ENCODE measurements around the gene FXYD2. TPM values are rescaled to one million over a fixed set of nuclear protein-coding genes. Genes with fewer than 3 reads are reported as not detected.

FXYD2 gene
- total and polyA plus RNA-seq, 2 of the 4 experiments (the other 2 are of a cell fraction) = 0.09 TPM; not detected in 1

GRCh38 chr11:117861151-117862018 is 36.8 kb upstream of the FXYD2 start:
- Histone ChIP-seq H3K9me1 (ENCODE audit: insufficient read depth, low read length) (no peaks in the 10 kb centered on the region), H3K27me3 (ENCODE audit: control insufficient read depth, insufficient read depth, low read length) (peaks cover 2% of the 10 kb centered on the region), H3K27ac (ENCODE audit: insufficient read depth, low read length) (no peak overlapping the region), H4K20me1 (ENCODE audit: insufficient read depth, low read length) (no peaks in the 10 kb centered on the region), H3K23ac (ENCODE audit: low read depth, low read length) (no peak overlapping the region), H2AFZ (replicated peaks; ENCODE audit: low read length, poor library complexity) (no peak overlapping the region), H3K4me3 (ENCODE audit: insufficient read depth, low read depth, low read length) (no peak overlapping the region), H4K91ac (ENCODE audit: insufficient read depth, low read depth, low read length) (no peak overlapping the region), H3K4ac (ENCODE audit: low read depth, low read length) (no peak overlapping the region), H3K14ac (replicated peaks; ENCODE audit: low read depth, low read length) (no peak overlapping the region), H3K4me1 (ENCODE audit: control insufficient read depth, insufficient read depth, low read length) (no peaks in the 10 kb centered on the region), H4K8ac (ENCODE audit: low read depth in 2 of 2, low read length in 2 of 2) (no peak overlapping the region), H3K4me2 (ENCODE audit: low read depth, low read length) (no peak overlapping the region), H3K18ac (ENCODE audit: low read depth, low read length) (no peak overlapping the region), H2AK5ac (ENCODE audit: low read depth, low read length) (no peak overlapping the region), H4K5ac (ENCODE audit: low read depth, low read length) (no peak overlapping the region), H3K9ac (ENCODE audit: low read depth, low read length) (no peak overlapping the region), H3K36me3 (ENCODE audit: control insufficient read depth, insufficient read depth, low read length) (no peaks in the 10 kb centered on the region), H2AK9ac (replicated peaks; ENCODE audit: low read depth, low read length, poor library complexity) (no peak overlapping the region), H2BK15ac (ENCODE audit: low read depth, low read length) (no peak overlapping the region), H3K9me3 (ENCODE audit: control insufficient read depth, insufficient read depth, low read length) (no peaks in the 10 kb centered on the region), H3K79me1 (ENCODE audit: low read depth in 1 of 2, low read length in 2 of 2) (no peaks in the 10 kb centered on the region), H3K56ac (ENCODE audit: extremely low read depth, insufficient read depth, low read length) (no peak overlapping the region), H2BK5ac (ENCODE audit: low read depth, low read length, poor library complexity, severe bottlenecking) (no peak overlapping the region), H2BK20ac (ENCODE audit: low read depth, low read length) (no peak overlapping the region), H2BK120ac (ENCODE audit: low read depth, low read length) (no peak overlapping the region)
- in situ Hi-C loops (cut with MboI; ENCODE audit: low sequenced_read_pairs) (no loop called here), intact Hi-C loops (cut with micrococcal nuclease) (no loop called here), dilution Hi-C loops (cut with HindIII; ENCODE audit: low sequenced_read_pairs, unreplicated experiment) (no loop called here)
- ATAC-seq (ENCODE audit: low read depth) (no peak), DNase-seq (no peak)
- ChIA-PET POLR2A (ENCODE audit: unreplicated experiment) (no interaction called here), CTCF (no interaction called here)
- no TSS peak for BruUV-seq (replicated peaks)
- WGBS, 2 experiments (ENCODE audit: extremely low coverage in 2 of 2, insufficient read length in 1 of 2) = 14% methylated on average over 1 of the region's 13 CpGs; no CpG with 5 or more reads in 1 of the 2 experiments
- TF ChIP-seq MXI1 (IDR thresholded peaks at IDR 0.05; ENCODE audit: borderline replicate concordance, low read depth, low read length) (no peak), RCOR1 (IDR thresholded peaks at IDR 0.05; ENCODE audit: insufficient replicate concordance, low read length) (no peak), MAFK (IDR thresholded peaks at IDR 0.05; ENCODE audit: low read depth, low read length) (no peak), BHLHE40 (IDR thresholded peaks at IDR 0.05; ENCODE audit: low read depth, low read length) (no peak), NFE2L2 (IDR thresholded peaks at IDR 0.05; ENCODE audit: low read depth, low read length) (no peak), RFX5 (IDR thresholded peaks at IDR 0.05; ENCODE audit: low read depth, low read length) (no peak), RAD21 (IDR thresholded peaks at IDR 0.05; ENCODE audit: low read length) (no peak), FOS (IDR thresholded peaks at IDR 0.05; ENCODE audit: low read depth, low read length) (no peak), MAZ (IDR thresholded peaks at IDR 0.05; ENCODE audit: borderline replicate concordance, low read depth, low read length) (no peak), CHD1 (IDR thresholded peaks at IDR 0.05; ENCODE audit: low read depth, low read length) (no peak), CEBPB (IDR thresholded peaks at IDR 0.05; ENCODE audit: low read depth, low read length) (no peak), POLR2A (IDR thresholded peaks at IDR 0.05; ENCODE audit: low read depth, low read length) (no peak), SMC3 (IDR thresholded peaks at IDR 0.05; ENCODE audit: low read depth, low read length) (no peak)
- TF ChIP-seq, protein P1, sequence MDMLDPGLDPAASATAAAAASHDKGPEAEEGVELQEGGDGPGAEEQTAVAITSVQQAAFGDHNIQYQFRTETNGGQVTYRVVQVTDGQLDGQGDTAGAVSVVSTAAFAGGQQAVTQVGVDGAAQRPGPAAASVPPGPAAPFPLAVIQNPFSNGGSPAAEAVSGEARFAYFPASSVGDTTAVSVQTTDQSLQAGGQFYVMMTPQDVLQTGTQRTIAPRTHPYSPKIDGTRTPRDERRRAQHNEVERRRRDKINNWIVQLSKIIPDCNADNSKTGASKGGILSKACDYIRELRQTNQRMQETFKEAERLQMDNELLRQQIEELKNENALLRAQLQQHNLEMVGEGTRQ (IDR thresholded peaks at IDR 0.05; ENCODE audit: low read depth, low read length) = no peak
- TF ChIP-seq, protein P2, sequence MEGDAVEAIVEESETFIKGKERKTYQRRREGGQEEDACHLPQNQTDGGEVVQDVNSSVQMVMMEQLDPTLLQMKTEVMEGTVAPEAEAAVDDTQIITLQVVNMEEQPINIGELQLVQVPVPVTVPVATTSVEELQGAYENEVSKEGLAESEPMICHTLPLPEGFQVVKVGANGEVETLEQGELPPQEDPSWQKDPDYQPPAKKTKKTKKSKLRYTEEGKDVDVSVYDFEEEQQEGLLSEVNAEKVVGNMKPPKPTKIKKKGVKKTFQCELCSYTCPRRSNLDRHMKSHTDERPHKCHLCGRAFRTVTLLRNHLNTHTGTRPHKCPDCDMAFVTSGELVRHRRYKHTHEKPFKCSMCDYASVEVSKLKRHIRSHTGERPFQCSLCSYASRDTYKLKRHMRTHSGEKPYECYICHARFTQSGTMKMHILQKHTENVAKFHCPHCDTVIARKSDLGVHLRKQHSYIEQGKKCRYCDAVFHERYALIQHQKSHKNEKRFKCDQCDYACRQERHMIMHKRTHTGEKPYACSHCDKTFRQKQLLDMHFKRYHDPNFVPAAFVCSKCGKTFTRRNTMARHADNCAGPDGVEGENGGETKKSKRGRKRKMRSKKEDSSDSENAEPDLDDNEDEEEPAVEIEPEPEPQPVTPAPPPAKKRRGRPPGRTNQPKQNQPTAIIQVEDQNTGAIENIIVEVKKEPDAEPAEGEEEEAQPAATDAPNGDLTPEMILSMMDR (conservative IDR thresholded peaks at IDR 0.05; ENCODE audit: low read depth, low read length) = no peak

All from IMR-90 (cell line).